ENCODE data around the gene MAOB.

DNA sequence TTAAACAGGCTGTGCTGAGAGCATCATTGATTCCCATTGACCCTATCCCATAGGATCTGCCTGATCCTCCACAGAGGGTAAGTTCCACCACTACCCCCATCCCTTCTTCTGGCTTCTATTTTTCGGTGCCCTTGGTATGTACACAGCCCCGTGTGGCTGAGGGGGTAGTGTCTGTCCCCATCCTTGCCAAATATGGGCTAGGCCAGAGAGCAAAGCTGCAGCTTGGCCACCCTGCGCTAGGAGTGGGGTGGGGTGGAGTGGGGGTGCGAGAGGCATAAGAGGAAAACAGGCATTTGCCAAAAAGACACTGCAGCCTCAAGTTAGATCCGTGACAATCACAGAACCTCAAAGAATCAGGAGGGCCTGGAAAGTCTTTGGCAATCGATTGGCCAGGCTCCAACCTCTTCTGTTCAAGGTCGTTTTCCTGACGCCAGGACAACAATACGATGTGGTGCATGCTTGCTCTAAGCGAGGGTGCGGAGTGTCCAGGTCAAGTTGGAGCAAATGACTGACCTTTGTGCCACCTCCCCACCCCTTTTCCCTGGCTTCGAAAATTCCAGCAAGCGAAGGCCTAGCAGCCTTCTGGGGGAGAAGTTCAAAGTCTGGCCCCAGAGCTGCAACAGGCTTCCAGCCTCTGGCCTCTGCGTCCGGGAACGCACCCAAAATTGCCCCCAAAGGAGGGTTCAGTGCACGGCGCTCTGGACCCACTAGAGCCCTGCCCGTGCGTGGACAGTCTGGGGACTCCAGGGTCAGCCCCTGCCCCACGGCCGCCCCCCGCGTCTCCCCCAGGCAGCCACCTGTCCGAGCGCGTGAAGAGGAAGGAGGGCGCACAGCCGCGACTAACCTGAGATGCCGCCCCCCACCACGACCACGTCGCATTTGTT lies 598 bp downstream of the MAOB start:
- TF ChIP-seq BHLHE40 (IDR thresholded peaks at IDR 0.05; ENCODE audit: borderline replicate concordance) (no peak), FOXA1 (IDR thresholded peaks at IDR 0.05) (no peak), SUZ12 (IDR thresholded peaks at IDR 0.05) (no peak), NFRKB (IDR thresholded peaks at IDR 0.05) (no peak), FOXK2 (IDR thresholded peaks at IDR 0.05) (no peak), TARDBP (IDR thresholded peaks at IDR 0.05) (no peak), SP1 (IDR thresholded peaks at IDR 0.05) (no peak)
